ENCODE data around the gene GALNT18. TPM values are rescaled to one million over a fixed set of nuclear protein-coding genes. Genes with fewer than 3 reads are reported as not detected.

Gene GALNT18
- total RNA-seq = 12.6 TPM
- long read RNA-seq, transcript GALNT18-201 (11 exons, 2,504 nt) = major isoform, 100 of 137 reads
- long read RNA-seq, partial matches to known transcripts = 9 of 137 reads
- long read RNA-seq, other reads (novel, unspliced or antisense) = 28 of 137 reads

- DNase-seq (ENCODE audit: low spot score) = peak; percentile 96
Measured at GRCh38 chr11:11621573-11622339, at the start of gene GALNT18. Gene GALNT18 (minus strand): TSS chr11:11622005.

GRCh38 chr11:11670574-11670973 is 48.8 kb upstream of the GALNT18 start:
- no peak for DNase-seq (ENCODE audit: low spot score)

DNA sequence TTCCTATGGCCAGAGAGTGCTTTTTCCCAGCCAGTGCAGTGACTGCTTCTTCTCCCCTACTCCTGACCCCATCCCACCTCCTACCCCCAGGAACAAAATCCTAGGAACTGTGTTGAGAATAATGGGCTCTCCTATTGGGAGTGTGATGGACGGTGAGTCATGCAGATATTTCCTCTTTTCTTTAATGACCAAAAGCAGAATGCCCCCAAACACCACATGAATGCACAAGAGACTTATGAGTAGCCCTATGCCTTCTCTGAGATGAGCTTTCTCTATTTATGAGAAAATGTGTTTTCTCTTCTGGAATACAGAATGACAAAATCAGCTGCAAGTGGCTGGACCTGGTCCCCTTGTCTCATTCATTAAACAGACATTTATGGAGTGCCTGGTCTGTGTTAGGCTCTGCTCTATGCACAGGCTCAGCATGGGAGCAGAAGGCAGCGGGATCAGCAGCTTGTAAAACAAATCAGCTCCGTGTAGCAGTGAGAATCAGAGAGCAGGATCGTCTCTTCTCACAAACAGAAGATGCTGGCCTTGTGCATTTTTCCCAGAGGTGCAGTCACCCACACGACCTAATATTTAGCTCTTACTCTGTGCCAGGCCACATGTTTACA is 47.5 kb upstream of the GALNT18 start:
- no peak for DNase-seq (ENCODE audit: low spot score)

- DNase-seq (ENCODE audit: low spot score) = no peak
Measured at GRCh38 chr11:11668781-11669180, 47.0 kb upstream of the GALNT18 start.

- no peak for DNase-seq (ENCODE audit: low spot score)
Measured at GRCh38 chr11:11668274-11668673, 46.5 kb upstream of the GALNT18 start.

GRCh38 chr11:11667056-11667455 is 45.3 kb upstream of the GALNT18 start:
- DNase-seq (ENCODE audit: low spot score) = no peak

- DNase-seq (ENCODE audit: low spot score) = no peak
Measured at GRCh38 chr11:11665407-11665806, 43.6 kb upstream of the GALNT18 start.

DNA sequence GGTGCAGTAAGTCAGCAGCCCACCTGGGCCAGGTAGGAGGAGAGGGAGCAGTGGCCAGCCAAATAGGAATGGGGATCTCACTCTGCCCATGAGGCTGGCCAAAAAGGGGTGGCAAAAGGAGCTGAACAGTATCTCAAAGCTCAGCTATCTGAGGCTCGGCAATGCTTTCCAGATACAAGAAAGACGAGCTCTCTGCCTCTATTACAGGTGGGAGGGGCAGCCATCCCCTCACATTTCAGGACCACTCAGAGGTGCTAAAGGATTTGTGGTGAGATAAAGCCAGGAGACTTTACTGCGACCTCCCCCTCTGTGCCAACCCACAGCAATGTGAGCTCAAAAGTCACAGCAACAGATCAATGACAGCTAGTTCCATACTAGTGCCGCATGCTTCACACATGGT is 42.1 kb upstream of the GALNT18 start:
- DNase-seq (ENCODE audit: low spot score) = no peak

DNA sequence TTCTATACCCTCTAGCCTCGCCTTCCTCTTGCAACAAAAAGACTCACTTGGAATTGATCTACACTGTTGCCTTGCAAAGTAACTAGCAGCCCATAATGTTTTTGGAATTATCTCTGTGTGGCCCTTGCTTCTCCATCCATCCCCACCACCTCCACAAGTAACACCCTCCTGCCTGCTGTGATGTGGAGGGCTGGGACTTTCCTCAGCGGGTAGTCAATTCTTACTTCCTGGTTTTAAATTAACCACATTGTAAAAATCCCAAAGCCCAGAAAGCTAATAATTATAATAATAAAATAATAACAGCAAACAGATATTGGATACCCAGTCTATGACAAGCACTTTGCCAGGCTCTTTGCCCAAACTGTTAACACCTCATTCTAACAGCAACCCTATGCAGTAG is 40.8 kb upstream of the GALNT18 start:
- DNase-seq (ENCODE audit: low spot score) = no peak

DNA sequence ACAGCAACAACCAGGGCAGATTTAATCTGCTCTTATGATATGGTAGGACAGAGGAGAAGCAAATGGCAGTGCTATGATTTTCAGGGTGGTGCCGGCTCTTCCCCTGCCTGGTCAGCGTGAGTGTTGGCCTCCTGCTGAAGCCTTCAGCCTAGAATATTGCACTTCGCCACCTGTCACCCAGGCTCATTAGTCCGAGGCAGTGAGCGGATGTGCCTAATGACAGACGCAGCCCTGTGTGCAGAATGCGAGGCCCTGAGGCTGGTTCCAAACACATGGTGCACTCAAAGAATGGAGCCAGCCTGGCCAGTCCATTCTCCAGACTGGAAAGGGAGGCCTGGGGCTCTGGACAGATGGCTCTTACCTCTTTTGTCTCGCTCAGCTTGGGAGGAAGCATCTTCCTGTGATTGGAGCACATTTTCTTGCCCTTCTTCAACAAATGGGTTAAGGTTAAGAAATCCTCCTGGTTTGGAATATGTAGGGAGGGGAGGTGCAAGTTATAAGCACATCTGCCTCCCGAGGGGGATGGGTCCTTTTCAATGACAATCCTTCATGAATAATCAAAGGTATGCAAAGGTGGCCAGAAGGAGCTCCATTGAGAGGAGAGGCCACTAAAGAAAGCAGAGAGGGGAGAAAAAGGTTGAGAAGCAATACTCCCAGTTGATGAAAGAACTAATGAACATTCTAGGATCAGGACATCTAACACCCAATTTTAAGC is 39.7 kb upstream of the GALNT18 start:
- DNase-seq (ENCODE audit: low spot score) = no peak

DNA sequence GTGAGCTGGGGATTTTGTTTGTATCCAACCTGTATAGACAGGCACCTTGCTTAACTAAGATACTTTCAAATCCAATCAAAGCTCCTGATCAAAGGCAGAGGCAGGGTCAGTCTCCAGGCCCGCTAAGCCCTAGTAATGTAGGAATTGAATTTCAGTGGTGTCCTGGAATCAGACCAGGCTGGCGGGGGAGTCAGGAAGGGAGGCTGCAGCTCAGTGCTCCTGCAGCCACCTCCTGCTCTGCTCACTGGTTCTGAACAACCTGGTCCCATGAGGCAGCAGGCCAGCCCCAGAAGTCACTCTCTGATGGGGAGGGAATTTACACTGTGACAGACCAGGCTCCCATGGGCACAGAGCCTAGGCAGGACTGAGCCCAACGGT is 38.5 kb upstream of the GALNT18 start:
- DNase-seq (ENCODE audit: low spot score) = no peak

GRCh38 chr11:11659567-11660362 is 38.0 kb upstream of the GALNT18 start:
- no peak for DNase-seq (ENCODE audit: low spot score)

GRCh38 chr11:11657218-11657955 is 35.6 kb upstream of the GALNT18 start:
- DNase-seq (ENCODE audit: low spot score) = no peak

- DNase-seq (ENCODE audit: low spot score) = no peak
Measured at GRCh38 chr11:11641581-11641980, 19.8 kb upstream of the GALNT18 start.

GRCh38 chr11:11640996-11641395 is 19.2 kb upstream of the GALNT18 start:
- no peak for DNase-seq (ENCODE audit: low spot score)

DNA sequence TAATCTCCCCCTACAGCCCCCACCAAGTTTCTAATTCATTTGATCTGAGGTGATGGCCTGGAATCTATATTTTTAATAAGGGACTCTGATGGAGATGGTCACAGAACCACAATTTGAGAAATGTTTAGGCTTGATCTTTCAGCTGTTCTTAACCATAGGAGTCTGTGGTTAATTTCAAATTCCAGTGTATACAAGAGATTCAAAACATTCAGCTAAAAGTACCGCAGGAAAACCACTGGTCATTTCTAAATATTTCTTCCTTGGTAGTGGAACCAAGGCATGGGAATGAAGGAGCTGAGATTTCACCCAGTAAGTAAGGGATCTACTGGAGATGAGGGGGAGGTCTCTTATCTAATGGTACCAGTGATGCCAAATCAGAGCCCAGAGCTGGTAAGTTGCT is 18.3 kb upstream of the GALNT18 start:
- DNase-seq (ENCODE audit: low spot score) = no peak

- DNase-seq (ENCODE audit: low spot score) = no peak
Measured at GRCh38 chr11:11636671-11637070, 14.9 kb upstream of the GALNT18 start.

- no peak for DNase-seq (ENCODE audit: low spot score)
Measured at GRCh38 chr11:11635443-11635842, 13.6 kb upstream of the GALNT18 start.

GRCh38 chr11:11629368-11629767 is 7.6 kb upstream of the GALNT18 start:
- DNase-seq (ENCODE audit: low spot score) = no peak

DNA sequence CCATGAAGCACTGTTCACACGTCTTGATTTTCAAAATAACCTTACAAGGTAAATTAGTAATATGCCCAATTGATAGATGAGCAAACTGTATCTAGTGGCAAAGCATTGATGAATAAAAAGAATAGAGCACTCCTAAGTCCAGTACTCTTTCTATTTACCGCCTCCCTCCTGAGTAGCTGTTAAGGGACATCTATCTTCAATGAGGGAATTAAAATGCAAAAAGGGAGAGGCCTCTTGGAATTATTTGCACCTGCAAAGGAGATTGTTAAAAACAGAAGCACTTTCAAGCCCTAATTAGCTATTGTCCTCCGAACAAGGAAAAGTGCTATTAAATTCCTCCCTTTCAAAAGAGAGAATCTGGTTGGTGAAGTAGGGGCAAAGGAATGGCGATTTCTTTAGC is 6.8 kb upstream of the GALNT18 start:
- DNase-seq (ENCODE audit: low spot score) = no peak

GRCh38 chr11:11626128-11626527 is 4.3 kb upstream of the GALNT18 start:
- no peak for DNase-seq (ENCODE audit: low spot score)
